K562 (cell line): ENCODE measurements around the gene SPEM2. TPM values are rescaled to one million over a fixed set of nuclear protein-coding genes. Genes with fewer than 3 reads are reported as not detected.
A peak's percentile ranks its signal among the peaks of the same experiment; 100 is the strongest.

Experiments
- ATAC-seq: fragments of 200-7000 bp; cut with Tn5 transposase; 3 replicates; pipeline ENCODE4 v1.9.1; 2020; ENCODE audit warnings: moderate library complexity
- BruUV-seq: library from RNA; stranded (reverse); fragments of 400-500 nt; replicated peaks from 2 replicates; lab custom pipeline; 2021; lab: Mats Ljungman, UMichigan
- CTCF ChIA-PET: fragments of 300-600 bp; formaldehyde crosslinking; extraction: SDS; loops from one replicate; lab custom pipeline; 2021; ENCODE audit warnings: low intra/inter-chr PET ratio; lab: Yijun Ruan, JAX
- POLR2A ChIA-PET: fragments of 300-600, 350-650 bp; sonication (Branson Sonifier 250); formaldehyde crosslinking; extraction: SDS; loops from one replicate; lab custom pipeline; 2021; ENCODE audit warnings: antibody characterized with exemption, inconsistent platforms; lab: Yijun Ruan, JAX
- DNase-seq, 4 experiments: peaks; one replicate each; pipeline versions ENCODE4 v3.0.0 to v3.0.0-alpha.2; 2011 to 2018; ENCODE audit warnings: low spot score in 3 of 4, mixed read lengths in 3 of 4; ENCODE audit errors: extremely low read depth in 1 of 4
- FAIRE-seq: peaks from 2 replicates; lab custom pipeline; 2011; peaks lifted over from hg19 to GRCh38; lab: Jason Lieb, UNC
- H2AFZ ChIP-seq: 2 replicates; pipeline ENCODE4 v1.6.0; 2011; ENCODE audit warnings: low read depth, low read length, control low read depth, inconsistent platforms
- H3K27ac ChIP-seq: fragments of 200-600 bp; 3 replicates; pipeline ENCODE4 v1.8.0; 2011; ENCODE audit warnings: low read depth, mild to moderate bottlenecking, control low read depth, inconsistent platforms, low read length, moderate library complexity, mixed read lengths; ENCODE audit errors: extremely low read depth
- H3K27me3 ChIP-seq, 2 experiments: fragments of 300-600 bp in 1 of 2; 2 replicates in 1 of 2; 3 replicates in 1 of 2; pipeline versions ENCODE4 v1.6.0 to v1.8.0; 2011; ENCODE audit warnings: inconsistent platforms in 2 of 2, low read length in 2 of 2, mild to moderate bottlenecking in 1 of 2, mixed read lengths in 1 of 2, moderate library complexity in 1 of 2; ENCODE audit not compliant: control insufficient read depth in 2 of 2, insufficient read depth in 2 of 2
- H3K36me3 ChIP-seq: fragments of 300-600 bp; 3 replicates; pipeline ENCODE4 v1.8.0; 2011; ENCODE audit warnings: mild to moderate bottlenecking, low read length, inconsistent platforms; ENCODE audit not compliant: control insufficient read depth, insufficient read depth
- H3K4me1 ChIP-seq, 2 experiments: fragments of 200-600 bp in 1 of 2; replicated peaks in 1 of 2; 2 replicates in 1 of 2; 3 replicates in 1 of 2; pipeline versions ENCODE4 v1.5.1 to v1.8.0; 2011; ENCODE audit warnings: inconsistent platforms in 2 of 2, low read length in 2 of 2, mild to moderate bottlenecking in 1 of 2, mixed read lengths in 1 of 2, moderate library complexity in 1 of 2; ENCODE audit not compliant: control insufficient read depth in 2 of 2, insufficient read depth in 2 of 2
- H3K4me2 ChIP-seq: 2 replicates; pipeline ENCODE4 v1.6.1; 2011; ENCODE audit warnings: low read length, control low read depth, inconsistent platforms, mixed read lengths; ENCODE audit not compliant: insufficient read depth
- H3K4me3 ChIP-seq: fragments of 200-600 bp; sonication (generic), shearing (Covaris generic); 2 replicates; pipeline ENCODE4 v1.5.1; 2016; ENCODE audit warnings: control low read depth, inconsistent platforms
- H3K79me2 ChIP-seq: fragments of 200-600 bp; 3 replicates; pipeline ENCODE4 v1.8.0; 2011; ENCODE audit warnings: low read length, inconsistent platforms; ENCODE audit not compliant: control insufficient read depth, insufficient read depth
- H3K9ac ChIP-seq, 2 experiments: 2 replicates each; pipeline versions ENCODE4 v1.6.0 to v1.6.1; 2011; ENCODE audit warnings: low read depth in 2 of 2, low read length in 2 of 2, control low read depth in 1 of 2, inconsistent platforms in 1 of 2, mild to moderate bottlenecking in 1 of 2, mixed read lengths in 1 of 2; ENCODE audit not compliant: insufficient read depth in 1 of 2
- H3K9me1 ChIP-seq: one replicate; pipeline ENCODE4 v1.6.0; 2011; ENCODE audit warnings: inconsistent platforms, mild to moderate bottlenecking, low read length, moderate library complexity; ENCODE audit not compliant: control insufficient read depth, insufficient read depth
- H3K9me3 ChIP-seq: replicated peaks from 2 replicates; pipeline ENCODE4 v1.5.1; 2011; ENCODE audit warnings: low read depth, low read length, inconsistent platforms; ENCODE audit not compliant: control insufficient read depth, insufficient read depth
- H4K20me1 ChIP-seq: replicated peaks from 2 replicates; pipeline ENCODE4 v1.6.1; 2011; ENCODE audit warnings: low read length, inconsistent platforms, mixed read lengths; ENCODE audit not compliant: control insufficient read depth, insufficient read depth
- ETS2 ChIP-seq: IDR thresholded peaks from 2 replicates; pipeline ENCODE4 v1.6.1; 2016; ENCODE audit warnings: borderline replicate concordance, missing genetic modification characterization, mild to moderate bottlenecking, moderate library complexity, missing compliant biosample characterization; ENCODE audit not compliant: poor library complexity, severe bottlenecking
- WGBS: fragments of 100-300 bp; shearing (Covaris generic); methylation state at CpG from one replicate; pipeline ENCODE4 v1.1.6; 2016; ENCODE audit warnings: low coverage, mixed read lengths; ENCODE audit not compliant: insufficient coverage; ENCODE audit errors: missing lambda C conversion rate; 5-methylcytosine and 5-hydroxymethylcytosine counted together
- in situ Hi-C: fragments of 300-500 bp; cut with MboI; formaldehyde crosslinking; loops from 4 replicates; pipeline ENCODE4 v1.15.0; 2018; ENCODE audit warnings: inconsistent platforms, mixed read lengths
- intact Hi-C: fragments of 100-400 bp; cut with micrococcal nuclease; formaldehyde crosslinking; loops from 2 replicates; pipeline ENCODE4 v1.14.2; 2022
- polyA plus RNA-seq, 8 experiments: library from polyadenylated mRNA; depleted of rRNA in 4 of 8; stranded (reverse) in 5 of 8; unstranded in 3 of 8; fragments of >200 nt; fragmentation: Nextera tagmentation in 2 of 8; fragmentation: Illumina TruSeq in 1 of 8; extraction: Ambion mirVana in 2 of 8; extraction: Trizol in 1 of 8; gene quantifications; 2 replicates each; pipeline versions ENCODE4 v1.2.1 to v1.2.3, GENCODE V29; 2011 to 2014; ENCODE audit warnings: inconsistent platforms in 1 of 8, missing spikeins in 1 of 8
- total RNA-seq, 7 experiments: library from RNA; depleted of rRNA in 6 of 7; stranded (reverse); fragments of >200 nt in 6 of 7; fragmentation: Illumina TruSeq in 2 of 7; extraction: Trizol in 2 of 7; gene quantifications; 2 replicates each; pipeline versions ENCODE4 v1.2.1 to v1.2.3, GENCODE V29; 2011 to 2021; ENCODE audit warnings: low replicate concordance in 1 of 7
- TF ChIP-seq, protein P1 (sequence below): sonication (generic); formaldehyde crosslinking; IDR thresholded peaks from 2 replicates; pipeline ENCODE4 v1.8.1; 2023; ENCODE audit warnings: mild to moderate bottlenecking, missing genetic modification reagents

The SPEM2 gene
- total and polyA plus RNA-seq, 9 of the 15 experiments (the other 6 are each of a cell fraction or from before 2014, with no cell fraction given) = not detected

DNA sequence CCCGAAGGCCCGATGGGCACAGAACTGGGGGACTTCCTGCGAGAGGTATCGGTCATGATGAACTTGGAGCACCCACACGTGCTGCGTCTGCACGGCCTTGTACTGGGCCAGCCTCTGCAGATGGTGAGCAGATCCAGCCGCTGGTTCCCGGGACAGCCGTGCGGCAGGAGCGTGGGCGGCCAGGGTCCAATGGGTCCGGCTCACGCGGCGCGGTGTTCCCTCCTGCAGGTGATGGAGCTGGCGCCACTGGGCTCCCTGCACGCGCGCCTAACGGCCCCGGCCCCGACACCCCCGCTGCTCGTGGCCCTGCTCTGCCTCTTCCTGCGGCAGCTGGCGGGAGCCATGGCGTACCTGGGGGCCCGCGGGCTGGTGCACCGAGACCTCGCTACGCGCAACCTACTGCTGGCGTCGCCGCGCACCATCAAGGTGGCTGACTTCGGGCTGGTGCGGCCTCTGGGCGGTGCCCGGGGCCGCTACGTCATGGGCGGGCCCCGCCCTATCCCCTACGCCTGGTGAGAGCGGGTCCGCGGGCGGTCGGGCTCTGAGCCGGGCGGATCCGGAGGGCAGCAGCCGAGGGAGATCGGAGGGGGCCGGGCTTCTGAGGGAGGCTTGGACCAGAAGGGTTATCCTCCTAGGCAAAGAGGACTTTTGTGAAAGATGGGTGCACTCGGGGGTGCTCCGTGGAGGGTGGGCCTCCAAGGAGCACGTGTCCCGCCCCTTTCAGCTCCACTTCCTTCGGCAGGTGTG, 41.5 kb upstream of the SPEM2 start:
- H3K9ac ChIP-seq = no peak overlapping the region
- H4K20me1 ChIP-seq = no peaks in the 10 kb centered on the region
- WGBS = 94% methylated on average over 11 of the region's 65 CpGs
- intact Hi-C loops = no loop called here
- ChIA-PET CTCF (no interaction called here), POLR2A (no interaction called here)
- no peak overlapping the region for H3K4me3 ChIP-seq
- H2AFZ ChIP-seq = no peak overlapping the region
- H3K4me2 ChIP-seq = no peak overlapping the region
- H3K9me3 ChIP-seq = peaks cover 2% of the 10 kb centered on the region; the same call in 1 of the 2 replicates
- peaks cover 2% of the 10 kb centered on the region; the same call in 1 of the 3 replicates for H3K36me3 ChIP-seq
- peaks cover 8 to 18% of the 10 kb centered on the region in 2 experiments; a peak in 4 of 5 replicates for H3K4me1 ChIP-seq
- no peaks in the 10 kb centered on the region for H3K9me1 ChIP-seq
- H3K27me3 ChIP-seq = no peaks in the 10 kb centered on the region
- TF ChIP-seq, protein P1, sequence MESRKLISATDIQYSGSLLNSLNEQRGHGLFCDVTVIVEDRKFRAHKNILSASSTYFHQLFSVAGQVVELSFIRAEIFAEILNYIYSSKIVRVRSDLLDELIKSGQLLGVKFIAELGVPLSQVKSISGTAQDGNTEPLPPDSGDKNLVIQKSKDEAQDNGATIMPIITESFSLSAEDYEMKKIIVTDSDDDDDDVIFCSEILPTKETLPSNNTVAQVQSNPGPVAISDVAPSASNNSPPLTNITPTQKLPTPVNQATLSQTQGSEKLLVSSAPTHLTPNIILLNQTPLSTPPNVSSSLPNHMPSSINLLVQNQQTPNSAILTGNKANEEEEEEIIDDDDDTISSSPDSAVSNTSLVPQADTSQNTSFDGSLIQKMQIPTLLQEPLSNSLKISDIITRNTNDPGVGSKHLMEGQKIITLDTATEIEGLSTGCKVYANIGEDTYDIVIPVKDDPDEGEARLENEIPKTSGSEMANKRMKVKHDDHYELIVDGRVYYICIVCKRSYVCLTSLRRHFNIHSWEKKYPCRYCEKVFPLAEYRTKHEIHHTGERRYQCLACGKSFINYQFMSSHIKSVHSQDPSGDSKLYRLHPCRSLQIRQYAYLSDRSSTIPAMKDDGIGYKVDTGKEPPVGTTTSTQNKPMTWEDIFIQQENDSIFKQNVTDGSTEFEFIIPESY (CRISPR knock-in tag) = peak; percentile 65; the same call in 1 of the 2 replicates
- no peak for TF ChIP-seq ETS2 (tag)
- TF ChIP-seq, all 486 proteins: peak for 1
- no peaks in the 10 kb centered on the region; the same call in 2 of the 3 replicates for H3K79me2 ChIP-seq
- DNase-seq (no peak), FAIRE-seq (no peak), ATAC-seq (no peak)
- no peak overlapping the region for H3K27ac ChIP-seq
- no TSS peak for BruUV-seq
- in situ Hi-C loops = no loop called here
